HT1080 (cell line): ENCODE data around the gene NETO1. TPM values are rescaled to one million over a fixed set of nuclear protein-coding genes. Genes with fewer than 3 reads are reported as not detected.

Experiments
- DNase-seq: peaks from one replicate; pipeline ENCODE4 v3.0.0-alpha.2; 2015; ENCODE audit warnings: low read depth
- polyA plus RNA-seq, 2 experiments: library from polyadenylated mRNA; depleted of rRNA; stranded (reverse); fragments of >200 nt; gene quantifications; 2 replicates each; pipeline ENCODE4 v1.2.3, GENCODE V29; 2015
- total RNA-seq: library from RNA; depleted of rRNA; stranded (reverse); fragments of >200 nt; shearing (Covaris generic); gene quantifications from 2 replicates; pipeline ENCODE4 v1.2.3, GENCODE V29; 2014; rRNA removed

NETO1 gene
- not detected in 2 replicates for total RNA-seq
- polyA plus RNA-seq (2015; cell fraction: cytosol; rRNA removed) = not detected in 2 replicates
- not detected in 2 replicates for polyA plus RNA-seq (2015; cell fraction: nucleus; rRNA removed)

- no peak for DNase-seq
Observed at GRCh38 chr18:72867746-72868584, at the start of gene NETO1. Gene NETO1 (minus strand): TSS chr18:72867987. CDS start chr18:72867291, 696 bp downstream.

GRCh38 chr18:72910045-72910444 lies 42.3 kb upstream of the NETO1 start:
- no peak for DNase-seq

GRCh38 chr18:72908181-72908580 lies 40.4 kb upstream of the NETO1 start:
- no peak for DNase-seq

- DNase-seq = no peak
Observed at GRCh38 chr18:72903033-72903432, 35.2 kb upstream of the NETO1 start.

- no peak for DNase-seq
Observed at GRCh38 chr18:72899338-72899737, 31.6 kb upstream of the NETO1 start.

GRCh38 chr18:72898870-72899269 lies 31.1 kb upstream of the NETO1 start:
- no peak for DNase-seq

GRCh38 chr18:72895548-72895947 lies 27.8 kb upstream of the NETO1 start:
- DNase-seq = peak; percentile 29

- no peak for DNase-seq
Observed at GRCh38 chr18:72878561-72878960, 10.8 kb upstream of the NETO1 start.

GRCh38 chr18:72878143-72878542 lies 10.4 kb upstream of the NETO1 start:
- no peak for DNase-seq

- DNase-seq = peak; percentile 41
Observed at GRCh38 chr18:72871091-72871490, 3.3 kb upstream of the NETO1 start.

- DNase-seq = no peak
Observed at GRCh38 chr18:72869226-72870185, 1.7 kb upstream of the NETO1 start.

GRCh38 chr18:72868585-72869225 lies 918 bp upstream of the NETO1 start:
- DNase-seq = no peak

- DNase-seq = no peak
Observed at GRCh38 chr18:72866901-72867745, 664 bp downstream of the NETO1 start.

- DNase-seq = no peak
Observed at GRCh38 chr18:72866442-72866900, 1.3 kb downstream of the NETO1 start.

- no peak for DNase-seq
Observed at GRCh38 chr18:72863754-72864153, 4.0 kb downstream of the NETO1 start.

- no peak for DNase-seq
Observed at GRCh38 chr18:72859088-72859487, 8.7 kb downstream of the NETO1 start.

GRCh38 chr18:72849671-72850070 lies 18.1 kb downstream of the NETO1 start:
- DNase-seq = peak; percentile 40

- DNase-seq = peak; percentile 80
Observed at GRCh38 chr18:72848503-72849237, 19.1 kb downstream of the NETO1 start.

- DNase-seq = no peak
Observed at GRCh38 chr18:72847771-72848170, 20.0 kb downstream of the NETO1 start.
